Subcutaneous adipose tissue (tissue), 4 donors: ENCODE results near the gene BACE1. TPM values are rescaled to one million over a fixed set of nuclear protein-coding genes. Genes with fewer than 3 reads are reported as not detected.

Experiments
- total RNA-seq, 4 donors: library from RNA; depleted of rRNA; stranded (reverse); fragments of >200 nt; gene quantifications; one replicate each; pipeline ENCODE4 v1.1.0, GENCODE V29; 2016
- TF ChIP-seq, protein P1 (sequence below): fragments of 450-650 bp; IDR thresholded peaks from one replicate; pipeline ENCODE4 v1.5.1; 2016; ENCODE audit warnings: low read depth, mild to moderate bottlenecking, control low read depth, antibody characterized with exemption, moderate library complexity

BACE1 gene
- total RNA-seq, 4 donors from 2014 or later = 17.4 to 33.0 (median 22.9) TPM

DNA sequence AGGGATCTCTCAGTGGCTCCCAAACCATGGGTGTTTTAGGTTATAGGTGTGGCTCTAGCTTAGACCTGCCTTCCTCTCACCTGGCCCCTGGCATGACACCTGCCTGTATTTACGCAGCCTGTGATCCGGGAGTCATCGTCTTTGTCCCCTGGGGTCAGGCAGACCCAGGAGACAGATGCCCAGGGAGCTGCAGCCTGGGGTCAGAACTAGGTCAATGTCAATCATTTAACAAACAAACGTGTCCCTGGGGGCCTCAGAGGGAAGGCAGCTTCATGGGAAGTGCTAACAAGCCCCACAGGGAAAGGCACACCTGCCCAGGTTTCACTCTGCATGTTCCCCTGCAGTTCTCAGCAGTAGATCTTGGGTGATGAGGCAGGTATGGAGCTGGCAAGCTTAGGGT is 13.0 kb downstream of the BACE1 start:
- TF ChIP-seq, protein P1, sequence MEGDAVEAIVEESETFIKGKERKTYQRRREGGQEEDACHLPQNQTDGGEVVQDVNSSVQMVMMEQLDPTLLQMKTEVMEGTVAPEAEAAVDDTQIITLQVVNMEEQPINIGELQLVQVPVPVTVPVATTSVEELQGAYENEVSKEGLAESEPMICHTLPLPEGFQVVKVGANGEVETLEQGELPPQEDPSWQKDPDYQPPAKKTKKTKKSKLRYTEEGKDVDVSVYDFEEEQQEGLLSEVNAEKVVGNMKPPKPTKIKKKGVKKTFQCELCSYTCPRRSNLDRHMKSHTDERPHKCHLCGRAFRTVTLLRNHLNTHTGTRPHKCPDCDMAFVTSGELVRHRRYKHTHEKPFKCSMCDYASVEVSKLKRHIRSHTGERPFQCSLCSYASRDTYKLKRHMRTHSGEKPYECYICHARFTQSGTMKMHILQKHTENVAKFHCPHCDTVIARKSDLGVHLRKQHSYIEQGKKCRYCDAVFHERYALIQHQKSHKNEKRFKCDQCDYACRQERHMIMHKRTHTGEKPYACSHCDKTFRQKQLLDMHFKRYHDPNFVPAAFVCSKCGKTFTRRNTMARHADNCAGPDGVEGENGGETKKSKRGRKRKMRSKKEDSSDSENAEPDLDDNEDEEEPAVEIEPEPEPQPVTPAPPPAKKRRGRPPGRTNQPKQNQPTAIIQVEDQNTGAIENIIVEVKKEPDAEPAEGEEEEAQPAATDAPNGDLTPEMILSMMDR = no peak

- TF ChIP-seq, protein P1 = no peak
Measured at GRCh38 chr11:117302228-117302627, 13.8 kb downstream of the BACE1 start.

- TF ChIP-seq, protein P1 = no peak
Measured at GRCh38 chr11:117300773-117301172, 15.3 kb downstream of the BACE1 start.

DNA sequence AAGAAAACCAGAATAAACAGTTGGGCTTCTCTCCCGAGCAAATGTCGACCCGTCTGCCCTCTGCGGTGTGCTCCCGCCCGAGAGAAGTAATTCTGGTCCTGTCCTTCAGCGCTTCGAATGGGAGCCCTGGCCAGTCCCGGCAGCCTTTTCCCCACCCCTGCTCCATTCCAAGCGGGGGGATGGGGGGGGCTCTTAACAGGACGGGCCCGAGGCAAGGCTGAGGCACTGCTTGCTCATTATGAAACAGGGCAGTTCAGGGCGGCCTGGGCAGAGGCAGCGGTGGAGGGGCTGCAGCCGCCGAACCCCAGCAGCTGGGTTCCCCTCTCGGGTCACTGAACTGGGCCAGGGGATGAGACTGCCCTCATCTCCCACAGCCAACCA is 15.8 kb downstream of the BACE1 start:
- TF ChIP-seq, protein P1 = no peak

- TF ChIP-seq, protein P1 = no peak
Measured at GRCh38 chr11:117299351-117300282, 16.4 kb downstream of the BACE1 start.

DNA sequence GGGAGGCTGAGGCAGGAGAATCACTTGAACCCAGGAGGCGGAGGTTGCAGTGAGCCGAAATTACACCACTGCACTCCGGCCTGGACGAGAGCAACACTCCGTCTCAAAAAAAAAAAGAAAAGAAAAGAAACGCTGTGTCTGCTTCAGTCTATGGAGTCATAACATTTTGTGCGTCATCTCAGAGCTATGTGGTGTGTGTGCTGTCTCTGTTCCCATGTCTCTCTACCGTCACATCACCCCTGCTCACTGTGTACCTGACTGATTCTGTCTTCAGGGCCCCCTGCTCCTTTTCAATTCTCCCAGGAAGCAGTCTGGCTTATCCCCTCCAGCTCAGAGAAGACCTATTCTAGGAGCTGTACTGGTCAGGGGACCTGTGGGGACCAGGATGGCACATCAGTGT is 17.9 kb downstream of the BACE1 start:
- TF ChIP-seq, protein P1 = no peak

GRCh38 chr11:117296881-117297280 is 19.2 kb downstream of the BACE1 start:
- TF ChIP-seq, protein P1 = no peak
